LNCaP clone FGC (cell line): Measurements from ENCODE around the gene FAM13C.
A peak's percentile ranks its signal among the peaks of the same experiment; 100 is the strongest.

Experiments
- DNase-seq: peaks from one replicate; pipeline ENCODE4 v3.0.0-alpha.2; 2011; ENCODE audit warnings: low read depth
- H3K4me3 ChIP-seq: 2 replicates; pipeline ENCODE4 v1.5.1; 2011; ENCODE audit warnings: mild to moderate bottlenecking, low read depth, low read length, control low read depth
- TF ChIP-seq, protein P1 (sequence below): IDR thresholded peaks from 2 replicates; pipeline ENCODE4 v1.5.1; 2012; ENCODE audit warnings: mild to moderate bottlenecking; ENCODE audit not compliant: control insufficient read depth, insufficient read depth; ENCODE audit errors: extremely low read depth

The FAM13C gene

DNA sequence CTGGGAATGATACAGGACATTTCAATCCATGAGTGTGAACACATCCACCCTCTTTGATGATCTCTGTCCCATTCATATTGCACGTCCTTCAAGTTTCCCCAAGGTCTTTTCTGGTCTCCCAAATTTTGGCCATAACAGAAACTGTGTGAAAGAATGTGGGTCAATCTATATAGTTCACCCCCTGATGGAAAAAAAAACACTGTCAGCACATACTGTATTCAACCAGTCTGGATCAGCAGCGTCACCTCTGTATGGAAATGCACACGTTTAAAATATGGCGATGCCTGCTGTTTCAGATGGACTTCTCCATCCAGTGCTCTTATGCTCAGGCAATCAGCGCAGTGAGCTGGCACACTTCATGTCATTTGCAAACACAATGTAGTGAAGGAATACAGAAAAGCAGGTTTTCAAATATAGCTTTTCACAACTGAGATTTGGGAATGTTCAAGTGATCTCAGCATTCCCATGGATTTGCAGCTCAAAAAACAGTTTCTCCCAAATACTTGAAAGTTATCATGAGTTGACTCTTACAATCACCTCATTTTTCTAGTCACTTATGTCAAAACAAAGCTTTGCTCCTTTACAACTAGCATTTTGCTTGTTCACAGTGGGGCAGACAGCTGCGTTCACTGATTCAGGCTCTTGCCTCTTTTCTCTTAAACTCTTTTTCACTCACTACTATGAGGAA is 61.1 kb downstream of the FAM13C start:
- DNase-seq, result no peak
- TF ChIP-seq, protein P1, sequence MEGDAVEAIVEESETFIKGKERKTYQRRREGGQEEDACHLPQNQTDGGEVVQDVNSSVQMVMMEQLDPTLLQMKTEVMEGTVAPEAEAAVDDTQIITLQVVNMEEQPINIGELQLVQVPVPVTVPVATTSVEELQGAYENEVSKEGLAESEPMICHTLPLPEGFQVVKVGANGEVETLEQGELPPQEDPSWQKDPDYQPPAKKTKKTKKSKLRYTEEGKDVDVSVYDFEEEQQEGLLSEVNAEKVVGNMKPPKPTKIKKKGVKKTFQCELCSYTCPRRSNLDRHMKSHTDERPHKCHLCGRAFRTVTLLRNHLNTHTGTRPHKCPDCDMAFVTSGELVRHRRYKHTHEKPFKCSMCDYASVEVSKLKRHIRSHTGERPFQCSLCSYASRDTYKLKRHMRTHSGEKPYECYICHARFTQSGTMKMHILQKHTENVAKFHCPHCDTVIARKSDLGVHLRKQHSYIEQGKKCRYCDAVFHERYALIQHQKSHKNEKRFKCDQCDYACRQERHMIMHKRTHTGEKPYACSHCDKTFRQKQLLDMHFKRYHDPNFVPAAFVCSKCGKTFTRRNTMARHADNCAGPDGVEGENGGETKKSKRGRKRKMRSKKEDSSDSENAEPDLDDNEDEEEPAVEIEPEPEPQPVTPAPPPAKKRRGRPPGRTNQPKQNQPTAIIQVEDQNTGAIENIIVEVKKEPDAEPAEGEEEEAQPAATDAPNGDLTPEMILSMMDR, result no peak
- no peak overlapping the region for H3K4me3 ChIP-seq

GRCh38 chr10:59300386-59300785 is 62.0 kb downstream of the FAM13C start:
- TF ChIP-seq, protein P1, result no peak
- DNase-seq, result peak; percentile 95
- H3K4me3 ChIP-seq, result no peak overlapping the region

DNA sequence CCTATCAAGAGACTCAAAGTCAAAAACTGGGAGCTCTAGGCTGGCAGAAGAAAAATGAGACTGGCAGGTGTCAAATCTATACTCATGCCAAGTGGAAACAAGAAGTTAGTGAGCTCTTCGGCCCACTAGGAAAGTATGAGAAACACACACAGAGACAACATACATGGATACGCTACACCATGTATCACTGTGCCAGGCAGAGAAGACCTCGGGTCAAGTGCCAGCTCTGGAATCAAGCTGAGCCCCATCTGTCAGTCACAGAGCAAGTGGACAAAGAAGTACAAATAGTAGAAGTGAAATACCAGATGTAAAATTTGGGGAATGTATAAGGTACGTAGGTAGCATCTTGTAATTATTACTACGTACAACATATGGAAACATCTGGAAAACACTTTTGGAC is 62.4 kb downstream of the FAM13C start:
- H3K4me3 ChIP-seq, result no peak overlapping the region
- TF ChIP-seq, protein P1, result no peak
- DNase-seq, result no peak

- no peak for DNase-seq
- H3K4me3 ChIP-seq, result no peak overlapping the region
- TF ChIP-seq, protein P1, result no peak
These were observed 71.9 kb downstream of the FAM13C start for GRCh38 chr10:59290448-59290847.

DNA sequence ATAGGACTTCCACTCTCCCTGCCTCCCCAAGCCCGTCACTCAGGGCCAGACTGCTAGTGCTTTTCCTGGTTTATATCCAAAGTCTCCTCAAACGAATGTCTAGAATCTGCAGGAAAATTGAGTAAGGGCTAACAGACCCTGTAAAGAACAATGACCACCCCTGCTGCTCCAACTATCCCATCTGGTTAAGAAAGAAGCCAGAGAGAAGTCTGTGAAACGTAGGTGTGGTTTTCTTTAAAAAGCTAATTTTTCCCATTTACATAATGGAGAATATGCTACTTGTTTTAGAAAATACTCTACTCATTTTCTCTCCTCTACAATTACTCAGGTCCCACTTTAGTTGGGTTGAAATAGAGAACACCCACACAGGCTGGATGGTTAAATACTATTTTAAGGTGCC is 72.5 kb downstream of the FAM13C start:
- H3K4me3 ChIP-seq, result no peak overlapping the region
- TF ChIP-seq, protein P1, result no peak
- DNase-seq, result no peak

DNA sequence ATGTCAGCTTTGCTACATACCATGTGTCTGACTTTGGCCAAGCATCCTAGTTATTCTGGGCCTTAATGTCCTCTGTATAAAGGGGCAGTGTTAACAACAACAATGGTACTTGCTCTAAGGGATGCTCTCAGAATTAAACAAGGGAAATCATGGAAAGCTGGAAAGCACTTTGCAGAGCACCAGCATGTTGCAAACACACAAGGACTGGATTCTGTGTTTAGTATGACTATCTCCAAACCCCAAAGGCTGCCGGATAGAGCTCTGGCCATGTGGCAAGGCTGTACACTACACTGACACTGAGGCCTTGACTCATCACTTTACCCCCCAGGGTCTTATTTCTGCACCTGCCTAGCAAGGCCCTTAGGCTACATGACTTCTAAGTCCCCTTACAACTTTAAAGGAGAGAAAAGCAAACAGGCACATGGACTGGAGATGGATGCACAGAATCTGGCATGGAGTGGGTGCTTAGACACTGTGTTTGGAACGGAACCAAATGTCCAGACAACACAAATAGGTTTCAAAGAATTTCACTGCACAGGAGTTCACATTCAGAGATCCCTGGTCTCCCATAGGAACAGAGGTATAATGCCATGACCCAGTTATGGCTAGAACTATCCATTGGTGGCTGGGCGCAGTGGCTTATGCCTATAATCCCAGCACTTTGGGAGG is 74.6 kb downstream of the FAM13C start:
- no peak overlapping the region for H3K4me3 ChIP-seq
- TF ChIP-seq, protein P1, result no peak
- no peak for DNase-seq

- no peak overlapping the region for H3K4me3 ChIP-seq
- TF ChIP-seq, protein P1, result no peak
- DNase-seq, result no peak
These were observed 76.5 kb downstream of the FAM13C start for GRCh38 chr10:59285848-59286247.
